Measurements from ENCODE around the gene AQP12B. TPM values are rescaled to one million over a fixed set of nuclear protein-coding genes. Genes with fewer than 3 reads are reported as not detected.
"Not testable (repeated sequence)": the region's sequence is repeated elsewhere in the genome, so short reads cannot be mapped to it uniquely, and the experiment has no call there.

Gene AQP12B
- total RNA-seq, 1 donor from 2014 or later, result not detected

GRCh38 chr2:240692583-240693561 is 10.2 kb upstream of the AQP12B start:
- H3K4me1 ChIP-seq; DNase-seq; H3K9me3 ChIP-seq (replicated peaks); H3K27ac ChIP-seq (replicated peaks); intact Hi-C loops (cut with micrococcal nuclease); H3K4me3 ChIP-seq; H3K36me3 ChIP-seq: not testable (repeated sequence)
- H3K27me3 ChIP-seq (ENCODE audit: low read depth), result peaks cover 16% of the 10 kb centered on the region

GRCh38 chr2:240691631-240692420 is 9.1 kb upstream of the AQP12B start, which contains the start of gene AQP12A:
Gene AQP12A, plus strand, starts transcription at chr2:240691866. Its CDS starts 48 bp downstream, at chr2:240691914.
- H3K27ac ChIP-seq (replicated peaks); H3K4me3 ChIP-seq; H3K9me3 ChIP-seq (replicated peaks); intact Hi-C loops (cut with micrococcal nuclease); DNase-seq; H3K4me1 ChIP-seq; H3K36me3 ChIP-seq: not testable (repeated sequence)
- H3K27me3 ChIP-seq (ENCODE audit: low read depth), result peaks cover 23% of the 10 kb centered on the region

GRCh38 chr2:240691075-240691427 is 8.4 kb upstream of the AQP12B start:
- peaks cover 23% of the 10 kb centered on the region for H3K27me3 ChIP-seq (ENCODE audit: low read depth)
- H3K4me3 ChIP-seq; intact Hi-C loops (cut with micrococcal nuclease); DNase-seq; H3K27ac ChIP-seq (replicated peaks); H3K9me3 ChIP-seq (replicated peaks); H3K4me1 ChIP-seq; H3K36me3 ChIP-seq: not testable (repeated sequence)

- DNase-seq; H3K9me3 ChIP-seq (replicated peaks); H3K4me3 ChIP-seq; intact Hi-C loops (cut with micrococcal nuclease); H3K4me1 ChIP-seq; H3K27ac ChIP-seq (replicated peaks); H3K36me3 ChIP-seq: not testable (repeated sequence)
- H3K27me3 ChIP-seq (ENCODE audit: low read depth), result peaks cover 23% of the 10 kb centered on the region
Observed at GRCh38 chr2:240690421-240691074, 7.9 kb upstream of the AQP12B start.

GRCh38 chr2:240689975-240690374 is 7.3 kb upstream of the AQP12B start:
- no peak overlapping the region for H3K4me3 ChIP-seq
- no peaks in the 10 kb centered on the region for H3K36me3 ChIP-seq
- no peaks in the 10 kb centered on the region for H3K9me3 ChIP-seq (replicated peaks)
- H3K4me1 ChIP-seq, result no peaks in the 10 kb centered on the region
- no peak for DNase-seq
- intact Hi-C loops (cut with micrococcal nuclease), result no loop called here
- TF ChIP-seq CTCF (IDR thresholded peaks at IDR 0.05; ENCODE audit: borderline replicate concordance), result no peak
- H3K27ac ChIP-seq (replicated peaks), result no peak overlapping the region
- peaks cover 23% of the 10 kb centered on the region for H3K27me3 ChIP-seq (ENCODE audit: low read depth)

GRCh38 chr2:240688553-240688919 is 5.9 kb upstream of the AQP12B start:
- no peaks in the 10 kb centered on the region for H3K9me3 ChIP-seq (replicated peaks)
- no peak for DNase-seq
- intact Hi-C loops (cut with micrococcal nuclease), result no loop called here

More at GRCh38 chr2:240688553-240688919, 5.9 kb upstream of the AQP12B start:
- no peaks in the 10 kb centered on the region for H3K4me1 ChIP-seq
- no peak overlapping the region for H3K27ac ChIP-seq (replicated peaks)
- TF ChIP-seq CTCF (IDR thresholded peaks at IDR 0.05; ENCODE audit: borderline replicate concordance), result no peak
- H3K36me3 ChIP-seq, result no peaks in the 10 kb centered on the region
- H3K4me3 ChIP-seq, result no peak overlapping the region
- H3K27me3 ChIP-seq (ENCODE audit: low read depth), result peaks cover 27% of the 10 kb centered on the region

Data from left ventricle myocardium inferior (tissue), 1 donor.